T1000 (cell line): ENCODE measurements around the gene CDS2.
A peak's percentile ranks its signal among the peaks of the same experiment; 100 is the strongest.

Source experiments
- DNase-seq: peaks from one replicate; lab custom pipeline; 2025; ENCODE audit warnings: mixed read lengths; lab: John Stamatoyannopoulos, UW

The CDS2 gene

DNA sequence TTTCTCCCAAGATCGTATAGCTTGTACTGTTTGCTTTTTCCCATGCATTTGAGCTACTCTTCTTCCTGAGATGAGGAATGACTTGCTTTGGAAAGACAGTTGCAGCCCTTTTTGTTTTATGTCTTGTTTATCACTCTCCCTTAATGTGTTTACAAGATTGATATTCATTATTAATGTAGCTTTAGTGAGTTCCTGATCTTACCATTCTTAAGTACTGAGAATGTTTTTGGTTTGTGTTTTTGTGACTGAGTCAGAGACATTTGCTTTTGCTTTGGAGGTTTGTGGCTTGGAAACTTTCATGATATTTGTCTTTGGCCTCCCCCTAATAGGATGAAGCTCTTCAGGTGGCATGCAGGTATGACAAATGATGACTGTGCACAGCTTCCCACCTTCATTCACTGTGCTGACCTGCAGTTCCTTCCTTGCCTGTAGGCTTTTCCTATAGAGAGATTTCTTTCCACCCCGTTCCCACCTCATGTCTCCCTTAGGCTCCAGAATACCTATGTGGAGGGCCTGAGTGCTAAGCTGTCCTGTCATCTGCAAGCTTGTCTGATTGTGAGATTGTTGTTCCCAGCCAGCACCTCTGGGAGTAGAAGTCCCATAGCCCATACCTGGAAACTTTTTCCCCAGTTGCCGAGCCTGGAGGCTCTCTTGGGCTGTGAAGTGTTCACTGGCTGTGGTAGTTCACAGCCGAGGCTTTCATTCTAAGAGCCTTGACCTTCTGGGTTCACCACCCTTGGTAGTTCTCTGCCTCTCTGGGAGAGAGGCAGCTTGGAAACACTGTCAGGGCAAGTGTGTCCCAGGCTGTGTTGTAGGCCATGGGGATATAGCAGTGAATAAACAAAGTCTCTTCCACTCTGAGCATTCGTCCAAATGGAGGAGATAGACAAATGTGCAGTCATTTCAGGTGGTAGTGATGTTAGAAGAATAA lies 27.1 kb downstream of the CDS2 start:
- no peak for DNase-seq

- no peak for DNase-seq
Measured at GRCh38 chr20:5154543-5154925, 27.7 kb downstream of the CDS2 start.

DNA sequence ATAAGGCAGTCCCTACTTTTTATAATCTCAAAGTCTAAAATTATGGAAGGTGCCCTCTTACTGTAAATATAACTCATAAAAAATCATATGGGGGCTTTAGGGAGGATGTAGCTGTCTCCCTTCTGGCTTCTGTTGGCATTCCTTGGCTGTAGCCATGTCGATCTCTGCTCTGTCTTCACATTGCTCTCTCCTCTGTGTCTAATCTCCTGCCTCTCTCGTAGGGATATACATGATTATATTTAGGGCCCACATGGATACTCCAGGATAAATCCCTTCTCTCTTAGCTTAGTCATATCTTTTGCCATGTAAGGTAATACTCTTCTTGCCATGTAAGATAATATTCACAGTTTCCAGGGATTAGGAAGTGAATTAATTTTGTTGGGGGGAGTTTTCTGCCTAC lies 28.6 kb downstream of the CDS2 start:
- DNase-seq, result no peak

GRCh38 chr20:5156675-5157448 lies 30.1 kb downstream of the CDS2 start:
- DNase-seq, result no peak

- DNase-seq, result no peak
Measured at GRCh38 chr20:5159928-5160327, 33.1 kb downstream of the CDS2 start.

GRCh38 chr20:5160882-5161281 lies 34.1 kb downstream of the CDS2 start:
- DNase-seq, result no peak

- DNase-seq, result no peak
Measured at GRCh38 chr20:5161536-5162164, 34.8 kb downstream of the CDS2 start.

DNA sequence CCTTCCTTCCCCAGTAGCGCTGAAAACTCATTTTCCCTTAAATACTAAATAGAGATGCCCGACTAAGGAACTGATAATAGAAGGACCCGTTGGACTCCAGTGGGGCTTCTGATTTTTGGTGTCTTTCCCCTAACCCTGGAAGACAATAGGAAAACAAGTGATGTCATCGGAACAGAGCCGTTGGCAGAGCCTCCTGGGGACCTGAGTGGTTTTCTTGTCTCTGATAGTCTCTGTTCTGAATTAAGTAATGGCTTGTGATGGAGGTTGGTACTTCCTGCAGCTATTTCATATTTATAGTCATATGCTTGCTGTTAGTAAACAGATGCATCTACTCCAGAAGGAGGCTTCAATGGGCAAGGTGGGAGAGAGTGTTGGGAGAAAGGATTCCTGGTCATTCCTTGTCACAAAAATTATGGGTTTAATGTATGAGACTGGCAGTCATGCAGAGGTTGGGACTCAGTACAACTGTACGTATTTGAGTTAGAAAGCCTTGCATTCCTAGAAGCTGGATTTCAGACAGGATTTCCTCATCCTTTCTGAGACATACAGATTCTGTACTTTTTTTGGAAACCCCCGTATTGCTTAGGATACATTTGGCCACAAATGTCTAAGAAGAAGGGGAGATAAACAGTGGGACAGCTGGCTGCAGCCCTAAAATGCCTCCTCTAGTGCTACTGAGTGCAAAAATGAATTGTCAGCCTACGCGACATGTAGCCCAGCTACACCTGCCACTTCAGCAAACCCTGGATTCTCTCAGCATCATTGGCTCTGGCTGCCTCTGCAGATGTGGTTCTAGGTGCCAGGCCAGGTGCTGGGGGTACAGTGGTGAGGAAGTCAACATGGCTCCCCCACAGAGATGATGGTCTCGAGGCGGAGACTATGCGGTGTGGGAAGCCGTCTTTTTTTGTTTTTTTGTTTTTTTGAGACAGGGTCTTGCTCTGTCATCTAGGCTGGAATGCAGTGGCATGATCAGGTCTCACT lies 38.1 kb downstream of the CDS2 start:
- no peak for DNase-seq

- peak; percentile 5 for DNase-seq
Measured at GRCh38 chr20:5168651-5169396, 42.0 kb downstream of the CDS2 start.

- DNase-seq, result no peak
Measured at GRCh38 chr20:5170341-5170740, 43.5 kb downstream of the CDS2 start.

DNA sequence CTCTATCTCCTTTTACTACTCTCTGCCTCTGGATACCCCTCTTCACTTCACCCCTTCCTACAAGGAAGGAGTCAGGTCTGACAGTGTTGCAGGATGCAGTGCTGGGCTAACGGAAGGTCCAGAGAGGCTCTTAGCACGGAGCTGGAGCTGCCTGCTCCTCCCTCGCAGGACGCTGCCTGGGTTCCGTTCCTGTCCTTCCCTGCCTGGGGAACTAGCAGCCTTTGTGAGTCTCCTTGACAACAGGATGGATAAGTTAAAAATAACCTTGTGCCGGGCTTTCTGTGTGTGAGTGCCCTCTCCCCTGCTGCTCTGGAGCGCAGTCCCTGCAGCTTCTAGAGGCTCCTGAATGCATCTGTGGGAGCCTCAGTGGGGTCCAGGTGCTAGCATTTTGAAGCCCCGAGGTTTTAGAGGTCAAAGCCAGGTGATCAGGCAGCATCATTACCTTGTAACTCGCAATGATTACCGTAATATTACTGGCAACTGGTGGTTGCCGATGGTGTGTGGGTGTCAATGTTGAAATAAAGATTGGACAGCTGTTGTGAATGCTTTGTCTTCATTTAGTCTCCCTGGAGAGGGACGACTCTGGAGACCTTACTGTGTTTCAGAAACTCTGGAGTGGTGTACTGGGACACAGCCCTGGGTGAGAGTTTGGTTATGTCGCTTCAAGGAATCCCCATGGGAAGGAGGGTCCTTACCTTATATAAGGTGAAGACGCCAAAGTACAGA lies 44.4 kb downstream of the CDS2 start:
- no peak for DNase-seq

GRCh38 chr20:5171790-5172164 lies 45.0 kb downstream of the CDS2 start:
- no peak for DNase-seq

GRCh38 chr20:5172167-5172601 lies 45.4 kb downstream of the CDS2 start:
- DNase-seq, result no peak

- DNase-seq, result no peak
Measured at GRCh38 chr20:5172903-5173463, 46.2 kb downstream of the CDS2 start.

GRCh38 chr20:5173751-5174150 lies 46.9 kb downstream of the CDS2 start:
- no peak for DNase-seq

DNA sequence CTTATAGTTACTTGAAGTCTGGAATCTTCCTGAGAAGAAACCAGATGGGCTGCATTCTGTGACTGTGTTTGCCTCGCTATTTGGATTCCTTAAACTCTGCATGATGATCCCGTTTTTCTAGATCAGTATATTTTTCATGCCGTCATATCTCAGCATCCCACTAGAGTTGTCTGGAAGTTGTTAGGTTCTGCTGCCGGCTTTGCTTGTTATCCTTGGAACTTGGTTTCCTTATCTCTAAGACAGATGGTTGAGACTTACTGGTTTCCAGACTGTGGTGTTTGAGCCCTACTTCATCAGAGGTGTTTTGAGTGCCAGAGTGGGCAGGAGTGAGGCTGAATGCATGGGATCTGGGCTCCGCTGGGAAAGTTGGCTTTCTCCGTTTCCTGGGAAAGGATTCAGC lies 50.3 kb downstream of the CDS2 start:
- DNase-seq, result no peak

DNA sequence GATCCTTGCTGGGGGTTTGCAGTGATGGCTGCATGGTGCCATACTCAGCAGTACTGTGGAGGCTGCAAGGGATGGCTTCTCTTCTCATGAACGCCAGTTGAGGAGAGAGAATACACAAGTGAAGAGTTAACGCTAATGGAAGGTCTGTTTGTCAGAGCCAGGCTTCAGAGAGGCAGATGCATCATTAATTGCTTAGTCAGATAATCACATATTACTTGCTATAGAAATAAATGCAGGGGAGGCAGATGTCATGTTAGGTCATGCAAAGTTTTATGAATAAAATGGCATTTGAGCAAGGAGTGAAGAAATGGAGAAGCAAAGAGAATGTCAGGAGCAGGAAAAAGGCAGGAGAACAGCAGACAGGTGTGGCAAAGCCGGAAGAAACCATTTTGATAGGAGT lies 51.2 kb downstream of the CDS2 start:
- no peak for DNase-seq

- no peak for DNase-seq
Measured at GRCh38 chr20:5180421-5180820, 53.6 kb downstream of the CDS2 start.

DNA sequence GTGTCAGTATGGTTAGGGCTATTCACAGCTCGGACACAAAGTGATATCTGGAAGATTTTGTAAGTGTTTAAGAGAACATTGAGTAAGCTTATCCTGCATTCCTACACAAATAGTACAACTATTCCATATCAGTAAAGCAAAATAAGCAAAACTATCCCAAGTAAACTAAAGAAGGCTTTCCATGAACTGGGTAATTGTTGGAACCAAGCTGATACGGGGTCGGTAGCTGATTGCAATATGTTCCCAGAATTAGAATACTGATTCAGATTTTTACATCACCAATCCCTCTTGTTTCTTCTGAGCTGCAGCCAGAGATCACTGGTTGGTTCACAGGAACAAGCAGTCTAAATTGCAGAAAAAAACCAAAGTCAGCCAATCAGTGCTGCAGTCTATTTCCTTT lies 54.1 kb downstream of the CDS2 start:
- DNase-seq, result no peak

DNA sequence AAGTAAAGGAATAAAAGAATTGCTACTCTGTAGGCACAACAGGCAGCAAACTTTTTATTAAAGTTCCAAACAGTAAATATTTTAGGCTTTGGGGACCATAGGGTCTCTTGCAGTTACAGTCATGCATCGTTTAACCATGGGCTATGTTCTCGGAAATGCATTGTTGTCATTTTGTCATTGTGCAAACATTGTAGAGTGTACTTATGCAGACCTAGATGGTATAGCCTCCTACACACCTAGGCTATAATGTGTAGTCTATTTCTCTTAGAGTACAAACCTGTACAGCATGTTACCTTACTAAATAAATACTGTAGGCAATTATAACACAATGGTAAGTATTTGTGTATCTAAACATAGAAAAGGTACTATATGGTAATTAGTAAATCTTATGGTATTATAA lies 54.7 kb downstream of the CDS2 start:
- DNase-seq, result no peak
